ENCODE measurements around the gene ADAMTS17.
"Not testable (repeated sequence)": the region's sequence is repeated elsewhere in the genome, so short reads cannot be mapped to it uniquely, and the experiment has no call there.

ADAMTS17 gene

DNA sequence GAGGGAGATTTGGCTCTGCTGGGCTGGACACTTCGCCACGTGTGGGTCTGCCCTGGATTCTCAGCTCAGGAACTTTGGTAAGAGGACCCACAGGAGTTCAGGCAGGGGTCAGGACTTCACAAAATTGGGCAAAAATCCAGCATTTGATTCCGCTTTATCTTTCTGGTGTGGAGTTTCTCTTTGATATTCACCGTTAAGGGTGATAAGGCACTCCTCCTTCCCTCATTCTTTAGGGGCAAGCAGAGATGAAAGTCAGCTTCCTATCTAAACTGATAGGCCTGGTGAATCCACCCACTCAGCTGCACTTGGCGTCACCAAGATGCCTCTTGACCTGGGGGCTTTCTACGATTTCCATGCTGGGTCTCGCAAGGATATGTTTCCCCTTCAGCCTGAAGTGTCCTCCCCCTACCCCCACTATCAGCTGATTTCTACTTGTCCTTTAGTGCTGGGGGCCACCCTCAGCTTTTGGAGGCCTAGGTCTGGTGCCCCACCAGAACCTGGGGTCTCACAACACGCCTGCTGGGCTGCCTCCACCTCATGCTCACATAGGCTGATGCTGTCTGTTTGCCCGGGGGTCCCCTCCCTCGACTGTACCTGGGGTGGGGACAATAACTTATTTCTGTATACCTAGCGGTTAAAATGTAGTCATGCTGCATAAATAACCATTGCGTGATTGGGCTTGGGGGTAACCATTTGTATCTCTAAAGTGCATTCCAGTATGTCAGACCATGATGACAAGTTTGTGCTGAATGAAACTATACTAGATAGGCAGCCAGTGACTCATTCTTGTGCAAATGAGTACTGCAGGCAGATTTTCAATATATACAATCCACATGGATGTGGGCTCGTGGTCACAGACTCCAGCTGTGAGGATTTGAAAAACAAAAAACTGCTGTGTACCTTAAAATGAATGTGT is 248.3 kb downstream of the ADAMTS17 start:
- no peak for DNase-seq (ENCODE audit: low read depth)
- TF ChIP-seq, protein P1, sequence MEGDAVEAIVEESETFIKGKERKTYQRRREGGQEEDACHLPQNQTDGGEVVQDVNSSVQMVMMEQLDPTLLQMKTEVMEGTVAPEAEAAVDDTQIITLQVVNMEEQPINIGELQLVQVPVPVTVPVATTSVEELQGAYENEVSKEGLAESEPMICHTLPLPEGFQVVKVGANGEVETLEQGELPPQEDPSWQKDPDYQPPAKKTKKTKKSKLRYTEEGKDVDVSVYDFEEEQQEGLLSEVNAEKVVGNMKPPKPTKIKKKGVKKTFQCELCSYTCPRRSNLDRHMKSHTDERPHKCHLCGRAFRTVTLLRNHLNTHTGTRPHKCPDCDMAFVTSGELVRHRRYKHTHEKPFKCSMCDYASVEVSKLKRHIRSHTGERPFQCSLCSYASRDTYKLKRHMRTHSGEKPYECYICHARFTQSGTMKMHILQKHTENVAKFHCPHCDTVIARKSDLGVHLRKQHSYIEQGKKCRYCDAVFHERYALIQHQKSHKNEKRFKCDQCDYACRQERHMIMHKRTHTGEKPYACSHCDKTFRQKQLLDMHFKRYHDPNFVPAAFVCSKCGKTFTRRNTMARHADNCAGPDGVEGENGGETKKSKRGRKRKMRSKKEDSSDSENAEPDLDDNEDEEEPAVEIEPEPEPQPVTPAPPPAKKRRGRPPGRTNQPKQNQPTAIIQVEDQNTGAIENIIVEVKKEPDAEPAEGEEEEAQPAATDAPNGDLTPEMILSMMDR (conservative IDR thresholded peaks at IDR 0.05; ENCODE audit: low read length), result no peak
- H3K4me3 ChIP-seq (ENCODE audit: low read length), result no peak overlapping the region

DNA sequence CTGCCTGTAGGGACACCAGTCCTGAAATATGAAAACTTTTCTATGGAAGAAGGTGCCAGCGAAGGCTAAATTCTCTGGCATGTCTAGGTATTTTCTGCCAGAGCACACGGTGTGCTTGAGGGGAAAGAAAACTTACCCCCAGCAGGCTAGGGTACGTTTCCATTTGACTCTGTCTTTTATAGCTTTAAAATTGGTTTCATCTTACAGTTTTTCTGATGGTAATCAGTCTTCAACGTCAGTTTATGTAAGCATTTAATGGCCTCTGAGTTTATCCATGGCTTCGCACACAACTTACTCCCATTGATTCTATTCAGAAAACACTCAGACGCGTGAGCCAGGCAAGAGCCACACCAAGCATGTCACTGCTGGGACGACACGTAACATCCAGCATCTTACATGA is 249.7 kb downstream of the ADAMTS17 start:
- H3K4me3 ChIP-seq (ENCODE audit: low read length), result no peak overlapping the region
- DNase-seq (ENCODE audit: low read depth), result no peak
- TF ChIP-seq, protein P1 (conservative IDR thresholded peaks at IDR 0.05; ENCODE audit: low read length), result no peak

DNA sequence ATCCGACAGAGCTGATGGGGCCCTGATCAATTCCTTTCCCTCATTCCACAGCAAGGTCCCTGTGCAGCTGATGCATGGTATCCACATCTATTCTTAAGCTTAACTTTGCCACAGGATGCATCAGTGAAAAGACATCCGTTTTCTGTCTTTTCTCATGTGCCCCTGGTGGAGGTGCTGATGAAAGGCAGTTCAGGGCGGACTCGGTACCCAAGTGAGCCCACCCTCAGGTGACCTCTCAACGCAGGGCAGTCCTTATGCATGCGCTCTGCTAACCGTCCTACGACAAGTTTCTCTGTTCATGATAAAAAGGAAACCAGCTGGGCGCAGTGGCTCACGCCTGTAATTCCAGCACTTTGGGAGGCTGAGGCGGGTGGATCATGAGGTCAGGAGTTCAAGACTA is 251.4 kb downstream of the ADAMTS17 start:
- TF ChIP-seq, protein P1 (conservative IDR thresholded peaks at IDR 0.05; ENCODE audit: low read length), result no peak
- no peak for DNase-seq (ENCODE audit: low read depth)
- no peak overlapping the region for H3K4me3 ChIP-seq (ENCODE audit: low read length)

DNA sequence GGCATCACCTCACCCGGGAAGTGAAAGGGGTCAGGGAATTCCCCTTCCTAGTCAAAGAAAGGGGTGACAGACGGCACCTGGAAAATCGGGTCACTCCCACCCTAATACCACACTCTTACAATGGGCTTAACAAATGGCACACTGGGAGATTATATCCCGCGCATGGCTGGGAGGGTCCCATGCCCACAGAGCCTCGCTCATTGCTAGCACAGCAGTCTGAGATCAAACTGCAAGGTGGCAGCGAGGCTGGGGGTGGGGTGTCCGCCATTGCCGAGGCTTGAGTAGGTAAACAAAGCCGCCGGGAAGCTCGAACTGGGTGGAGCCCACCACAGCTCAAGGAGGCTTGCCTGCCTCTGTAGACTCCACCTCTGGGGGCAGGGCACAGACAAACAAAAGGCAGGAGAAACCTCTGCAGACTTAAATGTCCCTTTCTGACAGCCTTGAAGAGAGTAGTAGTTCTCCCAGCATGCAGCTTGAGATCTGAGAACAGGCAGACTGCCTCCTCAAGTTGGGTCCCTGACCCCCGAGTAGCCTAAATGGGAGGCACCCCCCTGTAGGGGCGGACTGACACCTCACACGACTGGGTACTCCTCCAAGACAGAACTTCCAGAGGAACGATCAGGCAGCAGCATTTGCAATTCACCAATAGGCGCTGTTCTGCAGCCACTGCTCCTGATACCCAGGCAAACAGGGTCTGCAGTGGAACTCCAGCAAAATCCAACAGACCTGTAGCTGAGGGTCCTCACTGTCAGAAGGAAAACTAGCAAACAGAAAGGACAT is 257.5 kb downstream of the ADAMTS17 start:
- not testable (repeated sequence) for H3K4me3 ChIP-seq (ENCODE audit: low read length); DNase-seq (ENCODE audit: low read depth)

DNA sequence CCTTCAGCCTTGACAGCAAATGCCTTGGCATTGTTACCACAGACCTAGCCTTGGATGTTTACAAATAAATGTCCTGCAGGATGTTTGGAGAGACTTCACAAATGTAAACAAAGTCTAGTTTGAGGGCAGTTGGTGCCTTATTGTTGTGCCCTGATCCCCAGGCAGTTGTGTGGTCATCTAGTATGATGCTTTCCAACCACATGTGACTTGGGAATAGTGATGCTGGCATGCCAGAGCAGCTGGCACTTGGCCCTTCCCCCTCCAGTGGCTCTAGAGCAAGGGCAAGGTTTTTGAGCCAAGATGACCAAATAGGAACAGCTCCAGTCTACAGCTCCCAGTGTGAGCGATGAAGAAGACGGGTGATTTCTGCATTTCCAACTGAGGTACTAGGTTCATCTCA is 258.2 kb downstream of the ADAMTS17 start:
- DNase-seq (ENCODE audit: low read depth), result no peak
- H3K4me3 ChIP-seq (ENCODE audit: low read length), result no peak overlapping the region
- TF ChIP-seq, protein P1 (conservative IDR thresholded peaks at IDR 0.05; ENCODE audit: low read length), result no peak

DNA sequence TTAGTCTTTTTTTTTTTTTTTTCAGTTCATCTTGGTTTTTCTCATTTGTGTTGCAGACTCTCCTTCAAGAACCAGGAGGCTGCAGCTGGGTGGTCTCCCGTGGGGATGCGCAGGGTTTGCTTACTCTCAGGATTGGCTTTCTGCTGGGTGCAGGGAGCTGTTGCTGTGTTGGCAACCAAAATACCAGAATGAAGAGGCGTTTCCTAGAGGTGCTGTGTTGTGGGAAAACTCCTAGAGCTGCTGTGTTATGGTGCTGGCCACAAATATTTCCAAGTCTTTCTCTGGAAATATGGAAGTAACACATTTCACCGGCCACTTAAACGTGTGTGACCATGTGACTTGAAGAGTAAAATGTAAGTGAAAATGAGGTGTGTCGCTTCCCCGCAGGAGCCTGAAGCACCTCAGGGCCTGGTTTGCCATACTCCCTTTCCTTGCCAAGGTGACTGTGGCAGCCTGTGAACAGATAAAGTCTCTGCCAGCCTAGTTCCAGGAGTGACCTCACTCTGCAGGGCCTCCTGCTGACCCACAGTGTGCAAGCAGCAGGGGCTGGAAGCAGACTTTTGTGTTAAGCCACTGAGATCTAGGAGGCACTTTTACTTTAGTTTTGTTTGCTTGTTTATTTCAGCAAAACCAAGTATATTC is 258.9 kb downstream of the ADAMTS17 start:
- no peak for DNase-seq (ENCODE audit: low read depth)
- TF ChIP-seq, protein P1 (conservative IDR thresholded peaks at IDR 0.05; ENCODE audit: low read length), result no peak
- H3K4me3 ChIP-seq (ENCODE audit: low read length), result no peak overlapping the region

DNA sequence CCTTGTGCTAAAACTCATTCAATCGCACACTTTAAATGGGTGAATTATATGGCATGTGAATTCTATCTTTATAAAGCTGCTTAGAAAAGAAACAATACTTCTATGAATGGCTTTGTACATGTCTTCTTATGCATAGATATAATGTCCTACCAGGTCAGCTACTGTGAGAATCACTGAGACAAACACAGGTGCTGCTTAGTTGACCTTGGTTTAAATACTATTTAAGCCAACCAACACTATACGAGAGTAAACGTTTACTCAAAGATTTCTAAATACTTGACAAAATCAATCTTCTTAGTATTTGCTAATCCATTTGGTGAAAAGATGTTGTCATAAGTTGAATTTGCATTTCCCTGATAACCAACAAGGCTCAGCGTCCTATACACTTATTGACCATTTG is 260.3 kb downstream of the ADAMTS17 start:
- DNase-seq (ENCODE audit: low read depth), result no peak
- TF ChIP-seq, protein P1 (conservative IDR thresholded peaks at IDR 0.05; ENCODE audit: low read length), result no peak
- no peak overlapping the region for H3K4me3 ChIP-seq (ENCODE audit: low read length)
